ENCODE data around the gene PDE4D. TPM values are rescaled to one million over a fixed set of nuclear protein-coding genes. Genes with fewer than 3 reads are reported as not detected.
A peak's percentile ranks its signal among the peaks of the same experiment; 100 is the strongest.

The PDE4D gene
- total RNA-seq, 4 donors from 2014 or later = 15.9 to 66.3 (median 48.7) TPM

DNA sequence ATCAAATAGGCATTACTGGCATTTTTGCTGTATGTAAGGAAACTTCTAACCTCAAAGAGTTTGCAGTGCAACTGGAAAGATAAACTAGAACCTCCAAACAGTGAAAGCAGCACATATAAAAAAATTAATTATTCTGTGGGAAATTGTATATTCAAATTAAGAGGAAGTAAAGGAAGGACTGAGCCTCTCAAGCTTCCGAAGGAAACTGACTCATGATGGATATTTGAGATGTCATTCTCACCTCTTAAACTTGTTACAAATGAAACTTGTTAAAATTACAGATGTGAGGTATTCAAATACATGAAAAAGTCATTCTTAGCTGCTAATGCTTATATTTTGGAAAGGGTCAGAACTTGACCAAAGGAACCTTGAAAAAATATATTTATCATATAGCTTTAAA lies 538.7 kb downstream of the PDE4D start:
- WGBS, 2 donors = 85 to 97% methylated on average over 1 of the region's 1 CpG
- no peak overlapping the region for H3K4me3 ChIP-seq
- H3K36me3 ChIP-seq = no peaks in the 10 kb centered on the region
- DNase-seq (ENCODE audit: low spot score in 2 of 2) = no peak
- TF ChIP-seq, protein P1, sequence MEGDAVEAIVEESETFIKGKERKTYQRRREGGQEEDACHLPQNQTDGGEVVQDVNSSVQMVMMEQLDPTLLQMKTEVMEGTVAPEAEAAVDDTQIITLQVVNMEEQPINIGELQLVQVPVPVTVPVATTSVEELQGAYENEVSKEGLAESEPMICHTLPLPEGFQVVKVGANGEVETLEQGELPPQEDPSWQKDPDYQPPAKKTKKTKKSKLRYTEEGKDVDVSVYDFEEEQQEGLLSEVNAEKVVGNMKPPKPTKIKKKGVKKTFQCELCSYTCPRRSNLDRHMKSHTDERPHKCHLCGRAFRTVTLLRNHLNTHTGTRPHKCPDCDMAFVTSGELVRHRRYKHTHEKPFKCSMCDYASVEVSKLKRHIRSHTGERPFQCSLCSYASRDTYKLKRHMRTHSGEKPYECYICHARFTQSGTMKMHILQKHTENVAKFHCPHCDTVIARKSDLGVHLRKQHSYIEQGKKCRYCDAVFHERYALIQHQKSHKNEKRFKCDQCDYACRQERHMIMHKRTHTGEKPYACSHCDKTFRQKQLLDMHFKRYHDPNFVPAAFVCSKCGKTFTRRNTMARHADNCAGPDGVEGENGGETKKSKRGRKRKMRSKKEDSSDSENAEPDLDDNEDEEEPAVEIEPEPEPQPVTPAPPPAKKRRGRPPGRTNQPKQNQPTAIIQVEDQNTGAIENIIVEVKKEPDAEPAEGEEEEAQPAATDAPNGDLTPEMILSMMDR (IDR thresholded peaks at IDR 0.05) = no peak
- TF ChIP-seq POLR2A (IDR thresholded peaks at IDR 0.05) (no peak), EP300 (IDR thresholded peaks at IDR 0.05) (no peak)
- H3K9me3 ChIP-seq = no peaks in the 10 kb centered on the region
- H3K27ac ChIP-seq = no peak overlapping the region
- H3K4me1 ChIP-seq = peaks cover 0 to 27% (median 0%) of the 10 kb centered on the region in 4 donors
- no peaks in the 10 kb centered on the region for H3K27me3 ChIP-seq

DNA sequence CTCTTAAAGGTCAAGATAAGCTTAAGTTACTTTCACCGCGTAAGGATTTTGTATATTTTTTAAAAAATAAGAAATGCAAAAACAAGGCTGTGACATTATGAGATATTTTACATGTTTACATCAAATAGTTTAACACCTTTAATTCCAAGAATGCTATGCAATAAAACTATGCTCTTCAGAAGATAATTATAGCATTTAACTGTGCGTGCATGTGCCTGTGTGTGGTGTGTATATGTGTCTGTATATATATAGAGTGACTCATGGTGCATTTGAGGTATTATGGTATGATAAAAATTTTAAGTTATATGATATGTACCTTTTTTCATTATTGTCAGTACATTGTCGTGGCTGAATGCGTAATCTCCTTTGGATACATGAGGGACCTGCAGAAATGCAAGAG lies 539.3 kb downstream of the PDE4D start:
- 87 to 90% methylated on average over 5 of the region's 5 CpGs for WGBS, 2 donors
- no peak for DNase-seq (ENCODE audit: low spot score in 2 of 2)
- no peak overlapping the region for H3K27ac ChIP-seq

DNA sequence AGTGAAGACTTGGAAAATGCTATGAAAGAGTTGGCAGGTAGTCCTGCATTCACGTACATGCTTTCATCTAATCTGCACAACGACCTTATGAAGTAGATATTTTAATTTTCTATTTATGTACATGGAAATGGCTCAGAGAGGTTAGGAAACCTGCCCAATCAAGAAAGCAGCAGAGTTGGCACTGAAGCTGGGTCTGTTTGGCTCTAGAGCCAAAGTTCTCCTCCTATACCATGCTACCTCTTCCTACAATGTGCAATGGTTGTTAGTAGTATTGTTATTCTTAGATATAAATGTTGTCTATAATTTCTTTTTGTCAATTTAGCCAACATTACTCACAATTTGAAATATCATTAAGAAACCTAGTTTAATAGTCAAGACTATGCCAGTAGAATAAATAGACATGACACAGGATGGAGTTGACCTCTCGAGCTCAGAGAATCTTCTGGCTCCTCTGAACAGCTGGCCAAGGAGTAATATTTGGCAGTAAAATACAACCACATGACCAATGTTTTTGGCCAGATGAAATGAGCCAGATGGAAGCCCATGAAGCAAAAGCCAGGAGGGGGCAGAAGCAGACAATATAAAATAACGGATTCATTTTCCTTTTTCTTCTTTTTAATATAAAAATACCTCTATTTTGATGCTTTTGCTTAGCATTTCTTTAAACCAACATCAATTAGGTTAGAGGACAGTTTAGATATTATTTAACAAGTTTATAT lies 542.3 kb downstream of the PDE4D start:
- Histone ChIP-seq H3K27me3 (no peaks in the 10 kb centered on the region), H3K36me3 (no peaks in the 10 kb centered on the region), H3K27ac (no peak overlapping the region), H3K9me3 (no peaks in the 10 kb centered on the region), H3K4me1 (peaks cover 0 to 17% (median 0%) of the 10 kb centered on the region in 4 donors), H3K4me3 (no peak overlapping the region)
- DNase-seq (ENCODE audit: low spot score in 2 of 2) = peak in 1 of 2 donors; percentile 42
- WGBS, 2 donors = 50 to 63% methylated on average over 4 of the region's 4 CpGs
- TF ChIP-seq EP300 (IDR thresholded peaks at IDR 0.05) (peak in 1 of 2 donors; percentile 58), POLR2A (IDR thresholded peaks at IDR 0.05) (no peak)
- TF ChIP-seq, protein P1 (IDR thresholded peaks at IDR 0.05) = no peak

More for the DNA sequence above, 539.3 kb downstream of the PDE4D start:
- Histone ChIP-seq H3K27me3 (no peaks in the 10 kb centered on the region), H3K4me1 (peaks cover 0 to 27% (median 0%) of the 10 kb centered on the region in 4 donors), H3K9me3 (no peaks in the 10 kb centered on the region), H3K4me3 (no peak overlapping the region), H3K36me3 (no peaks in the 10 kb centered on the region)
- TF ChIP-seq POLR2A (IDR thresholded peaks at IDR 0.05) (no peak), EP300 (IDR thresholded peaks at IDR 0.05) (no peak)
- TF ChIP-seq, protein P1 (IDR thresholded peaks at IDR 0.05) = no peak

DNA sequence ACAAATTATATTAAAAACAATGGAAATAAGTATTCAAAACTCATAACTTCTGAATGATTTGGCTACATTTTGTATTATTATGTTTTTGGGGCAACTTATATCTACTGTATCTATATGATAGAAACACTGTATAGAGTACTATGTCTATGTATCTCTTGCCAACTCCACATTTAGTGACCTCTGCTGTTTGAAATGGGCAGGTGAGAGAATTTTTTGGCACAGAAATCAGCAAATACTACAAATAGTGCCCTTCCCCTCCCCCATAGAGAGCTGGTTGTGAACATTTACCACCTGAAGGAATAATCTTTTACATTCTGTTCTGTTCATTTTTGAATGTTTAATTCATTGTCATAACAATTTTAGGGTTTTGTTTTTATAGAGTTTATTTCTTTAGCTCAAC lies 545.3 kb downstream of the PDE4D start:
- Histone ChIP-seq H3K4me3 (no peak overlapping the region), H3K36me3 (no peaks in the 10 kb centered on the region), H3K4me1 (peaks cover 0 to 17% (median 0%) of the 10 kb centered on the region in 4 donors), H3K9me3 (no peaks in the 10 kb centered on the region), H3K27ac (no peak overlapping the region), H3K27me3 (no peaks in the 10 kb centered on the region)
- no peak for DNase-seq (ENCODE audit: low spot score in 2 of 2)
- TF ChIP-seq, protein P1 (IDR thresholded peaks at IDR 0.05) = no peak
- no peak for TF ChIP-seq POLR2A (IDR thresholded peaks at IDR 0.05)
- no peak for TF ChIP-seq EP300 (IDR thresholded peaks at IDR 0.05)

DNA sequence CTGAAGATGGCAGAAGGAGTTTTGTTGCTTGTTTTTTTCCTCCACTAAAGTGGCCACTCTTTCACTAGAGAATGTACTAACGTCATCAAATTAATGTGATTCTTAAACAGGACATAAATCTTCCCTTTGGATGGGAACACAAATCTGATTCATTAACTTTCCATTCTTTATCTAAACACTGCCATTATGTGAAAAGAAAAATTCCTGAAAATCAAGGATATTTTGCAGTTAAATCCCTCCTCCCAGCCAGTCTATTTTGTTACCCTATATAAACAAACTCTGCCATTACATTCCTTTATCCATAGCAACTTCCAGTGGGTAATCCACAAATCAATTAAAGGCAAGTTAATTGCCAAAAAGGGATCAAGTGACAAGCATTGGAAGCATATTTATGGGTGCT lies 546.5 kb downstream of the PDE4D start:
- Histone ChIP-seq H3K27ac (no peak overlapping the region), H3K27me3 (no peaks in the 10 kb centered on the region), H3K36me3 (no peaks in the 10 kb centered on the region), H3K9me3 (no peaks in the 10 kb centered on the region), H3K4me1 (peaks cover 0 to 11% (median 0%) of the 10 kb centered on the region in 4 donors), H3K4me3 (no peak overlapping the region)
- TF ChIP-seq POLR2A (IDR thresholded peaks at IDR 0.05) (no peak), EP300 (IDR thresholded peaks at IDR 0.05) (no peak)
- TF ChIP-seq, protein P1 (IDR thresholded peaks at IDR 0.05) = no peak
- WGBS, 2 donors = 55 to 56% methylated on average over 1 of the region's 1 CpG
- DNase-seq (ENCODE audit: low spot score in 2 of 2) = no peak

Measured in tibial nerve (tissue), 4 donors.